Measurements from ENCODE around the gene CREB5. TPM values are rescaled to one million over a fixed set of nuclear protein-coding genes. Genes with fewer than 3 reads are reported as not detected.

Gene CREB5
- total and polyA plus RNA-seq, 2 of the 8 experiments (the other 6 are each of a cell fraction or from before 2014, with no cell fraction given): 2.4 to 2.7 TPM

GRCh38 chr7:28408105-28408959 lies 4.0 kb upstream of the CREB5 start (continued):
- TF ChIP-seq, protein P1, sequence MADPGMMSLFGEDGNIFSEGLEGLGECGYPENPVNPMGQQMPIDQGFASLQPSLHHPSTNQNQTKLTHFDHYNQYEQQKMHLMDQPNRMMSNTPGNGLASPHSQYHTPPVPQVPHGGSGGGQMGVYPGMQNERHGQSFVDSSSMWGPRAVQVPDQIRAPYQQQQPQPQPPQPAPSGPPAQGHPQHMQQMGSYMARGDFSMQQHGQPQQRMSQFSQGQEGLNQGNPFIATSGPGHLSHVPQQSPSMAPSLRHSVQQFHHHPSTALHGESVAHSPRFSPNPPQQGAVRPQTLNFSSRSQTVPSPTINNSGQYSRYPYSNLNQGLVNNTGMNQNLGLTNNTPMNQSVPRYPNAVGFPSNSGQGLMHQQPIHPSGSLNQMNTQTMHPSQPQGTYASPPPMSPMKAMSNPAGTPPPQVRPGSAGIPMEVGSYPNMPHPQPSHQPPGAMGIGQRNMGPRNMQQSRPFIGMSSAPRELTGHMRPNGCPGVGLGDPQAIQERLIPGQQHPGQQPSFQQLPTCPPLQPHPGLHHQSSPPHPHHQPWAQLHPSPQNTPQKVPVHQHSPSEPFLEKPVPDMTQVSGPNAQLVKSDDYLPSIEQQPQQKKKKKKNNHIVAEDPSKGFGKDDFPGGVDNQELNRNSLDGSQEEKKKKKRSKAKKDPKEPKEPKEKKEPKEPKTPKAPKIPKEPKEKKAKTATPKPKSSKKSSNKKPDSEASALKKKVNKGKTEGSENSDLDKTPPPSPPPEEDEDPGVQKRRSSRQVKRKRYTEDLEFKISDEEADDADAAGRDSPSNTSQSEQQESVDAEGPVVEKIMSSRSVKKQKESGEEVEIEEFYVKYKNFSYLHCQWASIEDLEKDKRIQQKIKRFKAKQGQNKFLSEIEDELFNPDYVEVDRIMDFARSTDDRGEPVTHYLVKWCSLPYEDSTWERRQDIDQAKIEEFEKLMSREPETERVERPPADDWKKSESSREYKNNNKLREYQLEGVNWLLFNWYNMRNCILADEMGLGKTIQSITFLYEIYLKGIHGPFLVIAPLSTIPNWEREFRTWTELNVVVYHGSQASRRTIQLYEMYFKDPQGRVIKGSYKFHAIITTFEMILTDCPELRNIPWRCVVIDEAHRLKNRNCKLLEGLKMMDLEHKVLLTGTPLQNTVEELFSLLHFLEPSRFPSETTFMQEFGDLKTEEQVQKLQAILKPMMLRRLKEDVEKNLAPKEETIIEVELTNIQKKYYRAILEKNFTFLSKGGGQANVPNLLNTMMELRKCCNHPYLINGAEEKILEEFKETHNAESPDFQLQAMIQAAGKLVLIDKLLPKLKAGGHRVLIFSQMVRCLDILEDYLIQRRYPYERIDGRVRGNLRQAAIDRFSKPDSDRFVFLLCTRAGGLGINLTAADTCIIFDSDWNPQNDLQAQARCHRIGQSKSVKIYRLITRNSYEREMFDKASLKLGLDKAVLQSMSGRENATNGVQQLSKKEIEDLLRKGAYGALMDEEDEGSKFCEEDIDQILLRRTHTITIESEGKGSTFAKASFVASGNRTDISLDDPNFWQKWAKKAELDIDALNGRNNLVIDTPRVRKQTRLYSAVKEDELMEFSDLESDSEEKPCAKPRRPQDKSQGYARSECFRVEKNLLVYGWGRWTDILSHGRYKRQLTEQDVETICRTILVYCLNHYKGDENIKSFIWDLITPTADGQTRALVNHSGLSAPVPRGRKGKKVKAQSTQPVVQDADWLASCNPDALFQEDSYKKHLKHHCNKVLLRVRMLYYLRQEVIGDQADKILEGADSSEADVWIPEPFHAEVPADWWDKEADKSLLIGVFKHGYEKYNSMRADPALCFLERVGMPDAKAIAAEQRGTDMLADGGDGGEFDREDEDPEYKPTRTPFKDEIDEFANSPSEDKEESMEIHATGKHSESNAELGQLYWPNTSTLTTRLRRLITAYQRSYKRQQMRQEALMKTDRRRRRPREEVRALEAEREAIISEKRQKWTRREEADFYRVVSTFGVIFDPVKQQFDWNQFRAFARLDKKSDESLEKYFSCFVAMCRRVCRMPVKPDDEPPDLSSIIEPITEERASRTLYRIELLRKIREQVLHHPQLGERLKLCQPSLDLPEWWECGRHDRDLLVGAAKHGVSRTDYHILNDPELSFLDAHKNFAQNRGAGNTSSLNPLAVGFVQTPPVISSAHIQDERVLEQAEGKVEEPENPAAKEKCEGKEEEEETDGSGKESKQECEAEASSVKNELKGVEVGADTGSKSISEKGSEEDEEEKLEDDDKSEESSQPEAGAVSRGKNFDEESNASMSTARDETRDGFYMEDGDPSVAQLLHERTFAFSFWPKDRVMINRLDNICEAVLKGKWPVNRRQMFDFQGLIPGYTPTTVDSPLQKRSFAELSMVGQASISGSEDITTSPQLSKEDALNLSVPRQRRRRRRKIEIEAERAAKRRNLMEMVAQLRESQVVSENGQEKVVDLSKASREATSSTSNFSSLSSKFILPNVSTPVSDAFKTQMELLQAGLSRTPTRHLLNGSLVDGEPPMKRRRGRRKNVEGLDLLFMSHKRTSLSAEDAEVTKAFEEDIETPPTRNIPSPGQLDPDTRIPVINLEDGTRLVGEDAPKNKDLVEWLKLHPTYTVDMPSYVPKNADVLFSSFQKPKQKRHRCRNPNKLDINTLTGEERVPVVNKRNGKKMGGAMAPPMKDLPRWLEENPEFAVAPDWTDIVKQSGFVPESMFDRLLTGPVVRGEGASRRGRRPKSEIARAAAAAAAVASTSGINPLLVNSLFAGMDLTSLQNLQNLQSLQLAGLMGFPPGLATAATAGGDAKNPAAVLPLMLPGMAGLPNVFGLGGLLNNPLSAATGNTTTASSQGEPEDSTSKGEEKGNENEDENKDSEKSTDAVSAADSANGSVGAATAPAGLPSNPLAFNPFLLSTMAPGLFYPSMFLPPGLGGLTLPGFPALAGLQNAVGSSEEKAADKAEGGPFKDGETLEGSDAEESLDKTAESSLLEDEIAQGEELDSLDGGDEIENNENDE (IDR thresholded peaks at IDR 0.05; ENCODE audit: insufficient replicate concordance, low read length): no peak
- TF ChIP-seq SIRT6 (IDR thresholded peaks at IDR 0.05; ENCODE audit: low read length): no peak
- TF ChIP-seq, protein P2, sequence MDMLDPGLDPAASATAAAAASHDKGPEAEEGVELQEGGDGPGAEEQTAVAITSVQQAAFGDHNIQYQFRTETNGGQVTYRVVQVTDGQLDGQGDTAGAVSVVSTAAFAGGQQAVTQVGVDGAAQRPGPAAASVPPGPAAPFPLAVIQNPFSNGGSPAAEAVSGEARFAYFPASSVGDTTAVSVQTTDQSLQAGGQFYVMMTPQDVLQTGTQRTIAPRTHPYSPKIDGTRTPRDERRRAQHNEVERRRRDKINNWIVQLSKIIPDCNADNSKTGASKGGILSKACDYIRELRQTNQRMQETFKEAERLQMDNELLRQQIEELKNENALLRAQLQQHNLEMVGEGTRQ (IDR thresholded peaks at IDR 0.05; ENCODE audit: low read length): no peak
- no peak for TF ChIP-seq MAFK (IDR thresholded peaks at IDR 0.05; ENCODE audit: low read depth, low read length)
- no peak for TF ChIP-seq BRCA1 (IDR thresholded peaks at IDR 0.05; ENCODE audit: low read depth, low read length)
- TF ChIP-seq CHD2 (IDR thresholded peaks at IDR 0.05; ENCODE audit: low read length): no peak
- TF ChIP-seq SIN3A (conservative IDR thresholded peaks at IDR 0.05 in 1 of 2, IDR thresholded peaks at IDR 0.05 in 1 of 2; ENCODE audit: low read depth in 1 of 2, low read length in 2 of 2): no peak
- no peak for TF ChIP-seq CBX8 (IDR thresholded peaks at IDR 0.05; ENCODE audit: borderline replicate concordance, low read depth, low read length)
- peak; percentile 53 for TF ChIP-seq KDM4A (IDR thresholded peaks at IDR 0.05; ENCODE audit: low read depth, low read length, severe bottlenecking)
